GM11168 (cell line): ENCODE data around the gene SCNN1A.

Source experiments
- in situ Hi-C: fragments of 300-500 bp; cut with MboI; formaldehyde crosslinking; loops from one replicate; pipeline ENCODE4 v1.12.0; 2022; ENCODE audit warnings: low sequenced_read_pairs; ENCODE audit not compliant: unreplicated experiment

The SCNN1A gene

DNA sequence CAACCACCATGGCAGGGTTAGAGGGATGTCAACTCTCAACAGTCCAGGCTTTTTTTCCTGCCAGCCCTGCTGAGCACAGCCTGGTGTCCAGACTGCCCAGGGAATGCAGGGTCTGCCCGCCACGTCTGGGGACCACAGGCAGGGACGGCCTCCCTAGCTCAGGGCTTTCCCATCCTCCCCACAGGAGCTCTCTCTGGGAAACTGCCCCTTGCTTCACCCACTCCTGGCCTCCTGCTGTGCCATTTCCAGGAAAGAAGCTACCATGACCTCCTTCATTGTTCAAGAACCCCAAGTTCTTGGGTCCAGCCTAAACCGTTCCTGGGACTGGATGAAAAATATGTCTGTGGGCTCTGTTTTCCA, 4.8 kb downstream of the SCNN1A start:
- in situ Hi-C loops: no loop called here

DNA sequence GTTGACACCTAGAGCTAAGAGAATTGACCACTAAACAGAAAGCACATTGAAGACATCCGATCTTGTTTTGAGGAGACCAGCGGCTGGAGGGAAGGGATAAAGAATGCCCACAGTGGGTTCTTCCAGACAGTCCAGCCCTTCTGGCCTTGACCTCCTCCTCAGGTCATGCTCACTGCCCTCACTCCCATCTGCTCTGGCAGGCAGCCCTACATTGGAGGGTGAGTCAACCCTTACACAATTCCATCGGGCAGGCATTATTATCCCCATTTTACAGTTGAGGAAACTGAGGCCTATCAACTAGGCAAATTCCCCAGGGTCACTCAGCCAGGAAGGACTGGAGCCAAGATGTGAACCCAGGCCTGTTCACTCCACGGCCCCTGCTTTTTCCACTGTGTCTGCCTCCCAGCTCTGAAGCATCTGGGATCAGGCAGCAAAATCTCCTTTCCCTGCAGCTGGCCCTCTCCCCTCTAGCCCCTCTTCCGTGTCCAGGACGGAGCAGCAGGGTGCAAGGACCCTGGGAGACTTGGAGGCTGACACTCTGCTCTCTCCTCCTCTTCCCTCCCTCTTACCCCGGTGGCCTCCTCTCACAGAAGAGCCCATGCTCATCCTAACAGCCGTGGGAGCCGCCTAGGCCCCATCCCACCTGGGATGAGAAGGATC, 5.3 kb downstream of the SCNN1A start:
- in situ Hi-C loops: no loop called here

DNA sequence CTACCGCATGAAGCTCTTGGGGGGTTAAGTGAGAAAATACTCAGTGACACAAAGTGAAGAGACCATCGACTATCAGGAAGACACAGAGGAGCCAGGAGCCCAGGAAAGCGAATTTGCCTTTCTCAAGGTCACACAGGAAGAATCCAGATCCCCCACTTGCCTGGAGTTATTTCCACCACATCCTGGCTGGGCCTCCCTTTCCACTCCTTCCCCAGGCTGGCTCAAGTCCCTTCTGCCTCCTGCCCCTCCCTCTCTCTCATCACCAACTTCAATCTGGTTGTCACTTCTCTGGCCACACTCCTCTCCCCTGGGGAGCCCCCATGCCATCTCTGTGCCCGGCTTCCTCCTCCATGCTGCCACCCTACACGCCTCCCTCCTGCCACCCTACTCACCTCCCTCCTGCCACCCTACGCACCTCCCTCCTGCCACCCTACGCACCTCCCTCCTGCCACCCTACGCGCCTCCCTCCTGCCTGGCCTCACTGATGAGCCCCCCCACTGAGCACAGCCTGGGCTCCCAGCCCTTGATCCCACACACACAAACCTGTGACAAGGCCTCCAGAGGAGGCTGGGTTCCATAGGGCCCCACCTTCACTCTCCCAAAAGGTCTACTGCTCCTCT, 6.3 kb downstream of the SCNN1A start:
- in situ Hi-C loops: no loop called here

DNA sequence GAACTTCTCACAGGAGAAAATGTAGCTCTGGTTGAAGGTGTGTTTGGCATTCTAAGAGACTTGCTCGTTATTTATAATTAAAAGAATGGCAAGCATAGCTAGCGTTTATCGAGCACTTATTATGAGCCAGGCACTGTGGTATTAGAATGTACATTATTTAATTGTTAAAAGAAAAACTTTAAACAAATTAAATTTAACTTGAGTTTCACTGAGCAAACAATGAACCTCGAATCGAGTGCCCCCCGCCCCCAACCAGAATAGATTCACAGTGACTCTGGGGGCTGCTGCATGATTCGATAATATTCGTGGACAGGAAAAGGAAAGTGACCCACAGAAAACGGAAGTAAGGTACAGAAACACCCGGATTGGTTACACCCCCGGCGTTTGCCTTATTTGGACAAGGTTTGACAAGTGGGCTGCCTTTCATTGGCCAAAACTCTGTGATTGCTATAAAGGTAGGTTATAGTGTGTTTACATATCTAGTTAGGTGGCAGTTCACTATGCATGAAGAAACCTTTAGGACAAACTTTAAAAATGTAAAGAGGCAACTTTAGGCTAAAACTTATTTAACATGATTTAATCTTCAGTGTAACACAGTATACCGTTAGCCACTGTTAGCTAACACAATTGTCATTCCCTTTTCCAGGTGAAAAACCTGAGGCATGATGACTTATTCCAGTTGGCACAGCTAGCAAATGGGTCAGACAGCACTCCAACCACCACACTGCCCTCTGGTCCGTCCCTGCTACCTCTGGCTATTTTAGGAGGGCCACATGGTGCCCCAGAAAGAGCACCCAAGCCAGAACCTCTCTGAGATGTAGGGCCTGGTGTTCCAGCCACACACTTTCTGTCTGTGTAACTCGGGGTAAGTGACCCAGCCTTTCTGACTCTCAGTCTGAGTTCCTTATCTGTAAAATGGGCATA, 7.1 kb downstream of the SCNN1A start:
- in situ Hi-C loops: no loop called here

DNA sequence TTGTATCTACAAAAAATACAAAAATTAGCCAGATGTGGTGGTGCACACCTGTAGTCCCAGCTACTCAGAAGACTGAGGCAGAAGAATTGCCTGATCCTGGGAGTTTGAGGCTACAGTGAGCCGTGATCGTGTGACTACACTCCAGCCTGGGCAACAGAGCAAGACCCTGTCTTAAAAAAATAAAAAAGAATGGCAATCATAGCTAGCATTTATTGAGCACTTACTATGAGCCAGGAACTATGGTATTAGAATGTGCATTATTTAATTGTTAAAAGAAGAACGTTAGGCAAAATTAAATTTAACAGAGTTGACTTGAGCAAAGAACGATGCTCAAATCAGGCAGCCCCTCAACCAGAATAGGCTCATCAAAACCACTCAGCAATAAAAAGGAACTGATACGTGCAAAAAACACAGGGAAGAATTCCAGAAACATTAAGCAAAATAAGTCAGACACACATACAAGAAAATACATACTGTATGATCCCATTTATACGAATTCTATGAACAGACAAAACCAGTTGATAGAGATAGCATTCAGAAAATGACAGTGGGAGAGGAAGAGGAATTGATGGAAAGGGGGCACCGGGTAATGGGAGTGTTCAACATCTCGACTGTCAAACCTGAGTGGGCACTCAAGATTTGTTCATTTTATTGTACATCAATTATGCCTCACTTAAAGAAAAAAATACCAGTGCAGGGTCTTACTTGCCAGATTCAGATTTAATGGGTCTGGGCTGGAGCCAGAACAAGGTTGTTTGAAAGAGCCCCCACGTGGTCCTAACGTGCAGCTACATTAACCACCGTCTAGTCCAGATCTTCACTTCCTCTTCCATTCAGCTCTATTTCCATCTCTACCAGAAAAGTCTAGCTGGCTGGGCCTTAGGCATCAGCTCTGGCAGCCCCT, 8.0 kb downstream of the SCNN1A start:
- in situ Hi-C loops: no loop called here

DNA sequence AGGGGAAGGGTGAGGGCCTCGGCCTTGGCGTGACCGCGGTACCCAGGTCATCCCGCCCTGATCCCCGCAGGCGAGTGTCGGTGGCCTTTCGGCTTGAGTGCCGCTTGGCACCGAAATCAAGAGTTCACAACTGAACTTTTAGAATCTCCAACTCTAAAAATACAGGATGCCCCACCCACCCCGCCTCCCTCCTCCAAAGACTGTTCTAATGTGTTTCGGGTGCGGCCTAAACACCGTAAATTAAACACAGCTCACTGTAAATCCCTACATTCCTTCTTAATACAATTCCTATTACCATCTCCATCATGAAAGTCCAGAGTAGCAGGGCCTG, 11.4 kb downstream of the SCNN1A start:
- in situ Hi-C loops: no loop called here

DNA sequence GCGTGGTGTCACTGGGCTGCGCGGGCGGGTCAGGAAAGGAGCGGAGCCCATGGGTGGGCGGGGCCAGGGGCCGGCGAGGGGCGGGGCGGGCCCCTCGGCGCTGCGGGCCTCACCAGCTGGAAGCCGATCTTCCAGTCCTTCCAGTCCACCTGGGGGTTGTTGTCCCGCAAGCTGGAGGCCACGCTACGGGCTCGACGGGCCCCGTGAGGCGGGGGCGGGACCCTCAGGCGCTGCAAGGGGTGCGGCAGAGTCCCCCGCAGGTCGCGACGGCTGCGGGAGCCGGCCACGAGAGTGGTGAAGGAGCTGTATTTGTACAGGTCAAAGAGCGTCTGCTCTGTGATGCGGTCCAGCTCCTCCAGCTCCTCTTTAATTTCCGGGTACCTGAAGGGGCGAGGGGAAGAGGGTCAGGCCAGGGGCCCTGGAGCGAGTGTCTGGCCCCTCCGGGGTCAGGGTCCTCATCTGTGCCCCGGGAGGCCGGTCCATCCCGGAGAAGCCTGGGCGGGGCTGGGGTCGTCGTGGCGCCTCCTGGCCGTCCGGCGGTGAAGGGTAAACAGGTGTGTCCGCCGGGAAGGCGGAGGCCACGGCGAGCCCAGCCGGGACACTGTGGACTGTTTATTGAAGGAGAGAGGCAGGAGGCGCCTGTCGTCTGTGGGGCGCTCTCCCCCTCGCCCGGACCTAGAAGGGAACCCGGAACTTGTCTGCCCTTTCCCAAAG, 11.9 kb downstream of the SCNN1A start:
- in situ Hi-C loops: no loop called here

DNA sequence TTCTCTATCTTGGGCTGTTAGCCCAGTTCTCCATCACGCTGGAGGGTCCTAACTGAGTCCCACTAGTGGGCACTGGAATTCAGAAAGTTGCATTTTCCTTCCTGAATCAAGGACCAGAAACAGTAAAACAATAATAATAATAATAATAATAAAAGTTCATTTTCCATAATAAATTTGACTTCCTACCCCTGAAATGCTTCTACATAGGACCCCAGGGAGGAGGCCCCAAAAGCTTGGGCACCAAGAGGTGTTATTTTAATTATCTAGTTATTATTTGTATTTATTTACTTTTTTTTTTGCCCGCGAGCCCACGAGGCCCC, 12.4 kb downstream of the SCNN1A start:
- in situ Hi-C loops: no loop called here

DNA sequence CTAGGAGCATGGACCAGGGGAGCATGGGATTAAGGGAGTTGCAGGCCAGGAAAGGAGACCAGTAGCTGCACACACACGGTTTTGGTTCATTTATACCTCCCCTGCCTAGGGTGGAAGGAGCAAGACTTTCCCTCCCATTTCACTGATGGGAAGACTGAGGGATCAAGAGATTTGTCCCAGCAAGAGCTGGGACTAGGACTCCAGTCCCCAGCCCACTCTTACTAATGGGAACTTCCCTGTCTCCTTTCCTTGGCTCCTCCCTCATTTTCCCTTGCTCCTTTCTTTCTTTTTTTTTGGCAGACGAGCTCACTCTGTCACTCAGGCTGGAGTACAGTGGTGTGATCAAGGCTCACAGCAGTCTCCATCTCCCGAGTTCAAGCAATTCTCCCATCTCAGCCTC, 13.0 kb downstream of the SCNN1A start:
- in situ Hi-C loops: no loop called here

DNA sequence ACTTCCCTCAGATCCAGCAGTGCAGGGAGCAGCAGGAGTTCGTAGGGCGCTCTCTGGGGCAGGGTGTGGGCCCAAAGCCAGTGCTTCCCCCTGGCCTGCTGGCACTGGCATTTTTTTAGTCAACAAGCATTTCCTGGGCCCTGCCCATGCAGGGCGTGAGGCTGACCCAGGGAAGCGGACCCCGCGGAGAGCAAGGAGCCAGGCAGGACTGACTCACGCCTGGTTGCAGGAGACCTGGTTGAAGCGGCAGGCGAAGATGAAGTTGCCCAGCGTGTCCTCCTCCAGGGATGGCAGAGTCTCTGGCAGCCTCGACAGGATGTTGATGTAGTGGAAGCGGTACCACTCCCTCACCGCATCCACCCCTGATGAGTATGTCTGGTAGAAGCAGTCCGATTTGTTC, 13.5 kb downstream of the SCNN1A start:
- in situ Hi-C loops: no loop called here

DNA sequence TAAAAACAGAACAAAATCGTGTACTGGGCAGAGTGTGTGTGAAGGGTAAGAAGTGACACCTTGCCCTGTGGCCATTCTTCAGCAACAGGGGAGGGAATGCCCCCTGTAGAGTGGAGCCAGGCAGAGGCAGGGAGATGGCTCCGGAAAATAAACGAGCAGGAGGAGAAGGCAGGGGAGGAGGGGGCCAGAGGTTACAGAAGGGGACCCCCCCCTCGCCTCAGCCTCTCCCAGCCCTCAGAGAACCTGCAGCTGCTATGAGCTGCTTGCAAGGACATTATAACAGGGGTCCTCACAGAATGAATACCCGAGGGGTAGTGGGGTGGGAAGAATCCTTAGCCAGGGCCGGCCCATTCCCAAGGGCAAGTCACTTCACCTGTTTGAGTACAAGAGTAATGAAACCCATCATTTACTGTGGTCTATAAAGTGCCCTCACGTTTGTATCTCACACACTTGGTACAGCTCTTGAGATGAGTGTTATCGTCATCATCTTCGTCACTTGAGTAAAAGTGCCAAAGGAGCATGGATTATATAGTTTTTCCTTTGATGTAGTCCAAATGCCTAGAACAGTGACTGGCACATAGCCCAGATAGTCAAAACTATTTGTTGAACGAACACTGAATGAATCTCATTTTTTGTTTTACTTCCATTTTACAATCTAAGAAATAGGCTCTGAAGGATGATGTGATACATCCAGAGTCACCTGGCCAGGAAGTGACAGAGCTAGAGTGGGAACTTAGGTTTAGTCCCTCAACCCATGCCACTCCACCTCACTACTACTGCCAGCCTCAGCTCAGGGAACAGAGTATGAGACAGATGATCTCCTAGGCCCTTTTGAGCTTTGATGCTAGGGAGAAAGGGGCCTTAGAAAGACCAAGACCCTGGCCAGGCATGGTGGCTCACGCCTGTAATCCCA, 14.5 kb downstream of the SCNN1A start:
- in situ Hi-C loops: no loop called here

DNA sequence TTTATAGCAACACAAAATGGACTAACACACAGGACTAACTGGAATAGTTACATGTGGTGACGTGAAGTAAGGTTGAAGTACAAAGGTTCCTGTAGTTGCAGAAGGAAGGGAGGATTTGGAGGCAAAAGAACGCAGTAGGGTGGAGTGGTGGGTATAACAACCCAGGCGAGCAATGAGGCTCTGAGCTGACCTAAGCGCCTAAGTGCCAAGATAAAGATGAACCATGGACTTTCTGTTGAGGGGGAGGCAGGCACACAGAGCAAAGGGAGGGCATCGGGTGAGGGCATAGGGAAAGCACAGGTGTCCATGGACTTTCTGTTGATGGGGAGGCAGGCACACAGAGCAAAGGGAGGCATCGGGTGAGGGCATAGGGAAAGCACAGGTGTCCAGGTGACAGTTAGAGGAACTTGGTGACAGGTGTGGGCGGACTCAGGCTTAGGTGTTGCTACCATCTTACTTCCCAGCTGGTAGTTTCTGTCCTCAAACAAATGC, 15.2 kb downstream of the SCNN1A start:
- in situ Hi-C loops: no loop called here

DNA sequence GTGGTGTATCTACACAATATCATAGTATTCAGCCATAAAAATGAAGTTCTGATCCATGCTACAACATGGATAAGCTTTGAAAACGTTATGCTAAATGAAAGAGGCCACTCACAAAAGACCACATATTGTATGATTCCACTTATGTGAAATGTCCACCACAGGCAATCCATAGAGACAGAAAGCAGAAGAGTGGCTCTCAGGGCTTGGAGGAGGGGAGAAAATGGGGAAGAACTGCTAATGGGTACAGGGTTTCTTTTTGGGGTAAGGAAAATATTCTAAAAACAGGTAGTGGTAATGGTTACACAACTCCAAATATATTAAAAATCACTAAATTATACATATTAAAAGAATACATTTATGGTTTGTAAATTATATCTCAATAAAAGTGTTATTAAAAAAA, 16.5 kb downstream of the SCNN1A start:
- in situ Hi-C loops: no loop called here

DNA sequence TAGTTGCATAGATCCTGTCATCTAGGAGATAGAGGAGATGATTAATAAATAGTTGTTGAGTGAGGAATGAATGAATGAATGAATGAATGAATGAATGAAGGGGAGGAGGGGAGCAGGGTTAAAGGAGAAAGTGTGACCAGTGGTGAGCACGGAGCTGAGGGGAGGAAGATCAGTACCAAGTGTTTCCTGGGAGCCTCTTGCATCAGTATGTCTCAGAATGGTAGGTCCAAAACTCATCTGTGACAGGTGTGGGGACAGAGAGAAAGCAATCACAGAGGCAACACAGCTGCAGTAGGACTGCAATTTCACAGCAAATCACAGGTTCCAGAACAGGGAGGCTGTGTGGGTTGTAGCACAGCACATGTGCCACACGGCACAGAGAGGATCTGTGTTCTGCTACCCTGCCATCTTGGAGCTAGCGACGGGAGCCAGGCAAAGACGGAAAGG, 19.0 kb downstream of the SCNN1A start:
- in situ Hi-C loops: no loop called here

DNA sequence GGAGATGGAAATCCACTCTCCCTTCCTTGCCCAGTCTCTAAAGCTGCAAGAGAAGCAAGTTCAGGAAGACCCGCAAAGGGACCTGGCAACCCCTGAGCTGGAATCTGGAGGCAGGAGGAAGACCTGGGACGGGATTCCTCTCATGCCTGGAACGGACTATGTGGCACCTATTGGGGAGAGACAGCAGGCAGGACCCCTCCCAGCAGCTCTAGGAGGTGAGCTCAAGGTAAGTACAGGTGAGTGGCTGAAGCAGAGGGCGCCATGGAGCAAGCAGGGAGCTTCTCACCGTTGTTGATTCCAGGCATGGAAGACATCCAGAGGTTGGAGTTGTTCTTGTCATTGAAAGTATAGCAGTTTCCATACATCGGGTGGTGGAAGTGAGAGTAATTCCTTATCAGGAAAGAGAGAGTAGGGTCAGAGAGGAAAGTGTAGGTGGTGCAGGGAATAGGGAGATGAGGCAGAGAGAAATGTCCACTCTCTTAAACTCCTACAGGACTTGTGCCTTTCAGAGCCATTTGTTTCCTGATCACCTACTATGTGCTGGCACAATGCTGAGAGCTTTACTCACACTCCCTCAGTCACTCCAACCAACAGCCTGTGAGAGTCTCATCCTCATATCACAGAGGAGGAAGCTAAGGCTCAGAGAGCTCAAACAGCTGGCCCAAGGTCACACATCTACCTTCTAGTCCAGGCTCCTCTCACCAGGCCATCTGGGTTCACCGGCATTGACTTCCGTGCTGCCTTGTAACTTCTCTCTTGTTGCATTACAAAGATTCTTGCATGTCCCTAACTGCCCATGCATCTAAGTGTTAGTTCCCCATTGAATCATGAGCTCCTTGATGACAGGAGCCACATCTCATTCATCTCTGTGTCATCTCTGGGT, 19.6 kb downstream of the SCNN1A start:
- in situ Hi-C loops: no loop called here

DNA sequence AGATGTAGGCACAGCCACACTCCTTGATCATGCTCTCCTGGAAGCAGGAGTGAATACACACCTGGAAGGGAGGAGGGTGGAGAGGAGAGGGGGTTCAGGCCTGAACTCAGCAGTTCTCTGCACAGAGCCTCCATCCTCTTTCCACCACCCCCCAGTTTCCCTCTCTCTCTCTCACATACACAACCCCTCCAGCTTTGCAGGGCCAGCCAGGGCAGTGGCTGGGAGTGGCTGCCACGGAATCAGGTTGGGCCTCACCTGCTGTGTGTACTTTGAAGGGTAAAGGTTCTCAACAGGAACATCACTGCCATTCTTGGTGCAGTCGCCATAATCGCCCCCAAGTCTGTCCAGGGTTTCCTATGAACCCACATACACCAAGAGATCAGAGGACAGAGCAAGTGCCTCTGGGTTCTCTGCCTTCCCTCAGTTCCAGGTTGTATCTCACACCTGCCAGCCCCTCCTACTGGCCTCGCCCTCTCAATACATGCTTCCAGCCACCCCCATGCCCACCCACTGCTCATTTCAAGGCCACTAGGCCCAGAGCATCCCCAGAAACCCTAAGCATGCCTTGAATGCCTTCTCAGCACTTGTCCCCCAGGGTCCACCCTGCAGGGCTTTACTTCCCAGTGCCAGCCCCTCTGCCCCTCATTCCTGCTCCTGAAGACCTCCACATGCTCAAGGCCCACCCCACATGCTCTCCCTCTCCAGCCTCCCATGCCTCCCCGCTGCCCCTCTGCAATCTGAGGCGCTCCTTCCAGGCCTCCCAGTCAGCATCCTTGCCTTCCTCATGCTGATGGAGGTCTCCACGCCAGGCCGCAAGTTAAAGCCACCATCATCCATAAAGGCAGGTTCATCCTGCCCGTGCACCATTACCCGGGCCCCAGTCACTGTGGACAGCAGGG, 20.6 kb downstream of the SCNN1A start:
- in situ Hi-C loops: no loop called here
